NCI-H1694 (cell line): ENCODE measurements around the gene PLCB4.

Experiments used
- DNase-seq: peaks from one replicate; lab custom pipeline; 2025; lab: John Stamatoyannopoulos, UW

The PLCB4 gene

DNA sequence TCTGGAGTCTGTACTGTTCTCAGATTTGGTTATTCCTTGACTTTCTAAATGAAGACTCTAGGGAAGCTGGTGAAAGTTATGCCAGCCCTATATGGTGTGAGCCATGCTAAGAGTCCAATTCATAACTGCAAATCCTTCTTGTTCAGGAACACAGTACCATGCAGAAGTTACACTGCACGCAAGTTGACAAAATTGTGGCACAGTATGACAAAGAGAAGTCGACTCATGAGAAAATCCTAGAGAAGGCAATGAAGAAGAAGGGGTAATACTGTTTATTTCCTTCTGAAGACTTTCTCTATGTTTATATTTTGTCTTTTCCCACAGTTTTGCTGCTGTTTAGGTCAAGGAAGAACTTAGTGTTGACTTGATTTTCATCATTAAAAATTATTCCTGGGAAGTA lies 384.3 kb downstream of the PLCB4 start:
- no peak for DNase-seq

- DNase-seq = no peak
Observed at GRCh38 chr20:9454791-9455190, 385.9 kb downstream of the PLCB4 start.

- no peak for DNase-seq
Observed at GRCh38 chr20:9457136-9457535, 388.2 kb downstream of the PLCB4 start.

GRCh38 chr20:9458138-9458796 lies 389.4 kb downstream of the PLCB4 start:
- no peak for DNase-seq

GRCh38 chr20:9460518-9460917 lies 391.6 kb downstream of the PLCB4 start:
- no peak for DNase-seq

- no peak for DNase-seq
Observed at GRCh38 chr20:9467995-9468394, 399.1 kb downstream of the PLCB4 start.

GRCh38 chr20:9474835-9475415 lies 406.0 kb downstream of the PLCB4 start:
- DNase-seq = no peak

- no peak for DNase-seq
Observed at GRCh38 chr20:9475456-9475855, 406.6 kb downstream of the PLCB4 start.

- DNase-seq = no peak
Observed at GRCh38 chr20:9476174-9476573, 407.3 kb downstream of the PLCB4 start.

GRCh38 chr20:9476637-9477036 lies 407.8 kb downstream of the PLCB4 start:
- no peak for DNase-seq

- DNase-seq = no peak
Observed at GRCh38 chr20:9478771-9479170, 409.9 kb downstream of the PLCB4 start.

- DNase-seq = peak; percentile 6
Observed at GRCh38 chr20:9480066-9480465, 411.2 kb downstream of the PLCB4 start.

- no peak for DNase-seq
Observed at GRCh38 chr20:9482180-9482579, 413.3 kb downstream of the PLCB4 start.

- DNase-seq = no peak
Observed at GRCh38 chr20:9483131-9483530, 414.2 kb downstream of the PLCB4 start.

DNA sequence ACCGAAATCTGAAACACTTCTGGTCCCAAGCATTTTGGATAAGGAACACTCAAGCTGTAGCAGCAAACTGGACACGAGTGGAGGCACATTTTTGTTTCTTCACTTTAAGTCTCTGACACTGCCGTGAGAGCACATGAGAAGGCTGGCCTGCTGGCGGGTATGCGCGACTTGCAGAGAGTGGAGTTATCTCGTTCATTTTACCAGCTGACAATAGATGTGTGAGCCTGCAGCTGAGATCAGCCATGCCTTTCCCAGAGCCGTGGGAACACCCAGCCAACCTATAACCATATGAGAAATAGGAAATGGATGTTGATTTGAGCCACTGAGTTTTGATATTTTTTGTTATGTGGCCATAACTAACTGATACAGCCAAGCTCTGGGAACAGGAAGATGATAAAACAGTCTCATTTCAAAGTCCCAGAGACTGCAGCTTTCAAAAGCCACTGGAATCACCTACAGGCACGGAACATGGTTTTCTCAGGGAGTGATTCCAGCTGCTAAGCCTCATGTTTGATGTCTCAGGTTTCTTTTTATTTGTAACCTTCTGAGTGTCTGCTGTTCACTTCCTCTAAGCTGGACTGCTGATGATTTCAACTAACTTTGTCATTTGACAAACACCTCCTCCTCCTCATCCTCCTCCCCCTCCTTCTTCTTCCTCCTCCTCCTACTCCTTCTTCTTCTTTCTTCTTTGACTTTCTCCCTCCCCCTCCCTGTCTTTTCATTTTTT lies 416.9 kb downstream of the PLCB4 start:
- no peak for DNase-seq

DNA sequence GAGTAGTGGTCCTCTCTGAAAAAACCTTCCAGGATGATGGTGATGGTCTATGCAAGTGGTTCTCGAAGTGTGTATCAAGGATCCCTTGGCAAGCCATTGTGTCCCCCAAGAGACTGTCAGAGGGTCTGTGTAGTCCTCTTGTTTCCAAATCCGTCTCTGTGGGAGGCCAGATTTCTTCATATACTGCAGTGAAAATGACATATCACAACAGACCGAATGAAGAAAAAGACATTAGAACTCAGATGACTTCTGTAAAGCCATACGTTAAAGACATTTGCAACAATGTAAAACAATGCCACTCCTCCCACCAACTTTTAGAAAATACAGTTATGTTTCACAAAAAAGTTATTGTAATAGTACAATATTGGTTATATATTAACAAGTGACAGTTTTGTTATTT lies 418.3 kb downstream of the PLCB4 start:
- no peak for DNase-seq

- DNase-seq = no peak
Observed at GRCh38 chr20:9488063-9488462, 419.2 kb downstream of the PLCB4 start.

DNA sequence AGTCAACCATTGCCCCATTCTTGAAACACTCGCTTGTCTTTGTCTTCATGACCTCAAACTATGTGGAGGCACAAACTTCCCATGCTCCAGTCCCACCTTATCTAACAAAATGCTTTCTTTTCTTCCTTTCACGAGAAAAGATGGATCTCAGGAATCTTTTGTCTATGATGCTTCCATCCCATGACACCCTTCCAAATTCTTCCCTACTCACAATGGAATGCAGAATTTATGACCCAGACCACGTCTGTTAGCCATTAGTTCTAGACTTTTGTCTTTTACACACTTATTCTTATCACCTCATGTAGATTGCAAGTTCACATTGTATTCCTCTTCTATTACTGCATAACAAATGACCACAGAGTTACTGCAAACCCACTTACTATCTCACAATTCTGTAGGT lies 421.3 kb downstream of the PLCB4 start:
- no peak for DNase-seq

- DNase-seq = no peak
Observed at GRCh38 chr20:9490631-9491030, 421.7 kb downstream of the PLCB4 start.

DNA sequence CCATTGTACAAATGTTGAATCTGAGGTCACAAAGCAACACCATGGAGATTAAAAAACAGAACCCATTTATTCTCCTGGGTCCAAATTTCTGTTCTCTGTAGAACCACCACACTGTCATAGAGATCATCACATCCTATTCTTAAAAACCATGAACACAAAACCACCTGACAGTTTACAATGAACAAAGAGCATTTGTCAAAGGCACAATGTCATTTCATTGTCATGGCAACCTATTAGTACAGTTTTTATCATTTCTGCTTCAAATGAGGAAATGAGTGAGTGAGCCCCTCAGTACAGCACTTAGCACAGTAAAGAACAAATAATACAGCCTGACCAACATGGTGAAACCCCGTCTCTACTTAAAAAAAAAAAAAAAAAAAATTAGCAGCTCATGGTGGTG lies 422.4 kb downstream of the PLCB4 start:
- no peak for DNase-seq

DNA sequence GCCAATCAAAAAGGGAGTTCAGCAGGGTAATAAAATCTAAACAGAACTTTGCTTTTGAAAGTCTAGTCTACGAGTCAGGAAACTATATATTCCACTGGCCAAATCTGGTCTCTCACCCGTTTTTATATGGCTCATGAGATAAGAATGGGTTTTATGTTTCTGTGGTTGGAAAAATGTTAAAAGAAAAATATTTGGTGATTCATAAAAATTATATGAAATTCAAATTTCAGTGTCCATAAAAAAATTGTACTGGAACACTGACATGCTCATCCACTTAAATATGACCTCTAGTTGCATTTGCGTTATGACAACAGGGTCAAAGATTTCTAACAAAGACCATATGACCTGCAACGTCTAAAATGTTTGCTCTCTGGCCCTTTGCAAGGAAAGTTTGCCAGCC lies 423.2 kb downstream of the PLCB4 start:
- no peak for DNase-seq

- no peak for DNase-seq
Observed at GRCh38 chr20:9493803-9494202, 424.9 kb downstream of the PLCB4 start.

GRCh38 chr20:9495701-9496100 lies 426.8 kb downstream of the PLCB4 start:
- no peak for DNase-seq

DNA sequence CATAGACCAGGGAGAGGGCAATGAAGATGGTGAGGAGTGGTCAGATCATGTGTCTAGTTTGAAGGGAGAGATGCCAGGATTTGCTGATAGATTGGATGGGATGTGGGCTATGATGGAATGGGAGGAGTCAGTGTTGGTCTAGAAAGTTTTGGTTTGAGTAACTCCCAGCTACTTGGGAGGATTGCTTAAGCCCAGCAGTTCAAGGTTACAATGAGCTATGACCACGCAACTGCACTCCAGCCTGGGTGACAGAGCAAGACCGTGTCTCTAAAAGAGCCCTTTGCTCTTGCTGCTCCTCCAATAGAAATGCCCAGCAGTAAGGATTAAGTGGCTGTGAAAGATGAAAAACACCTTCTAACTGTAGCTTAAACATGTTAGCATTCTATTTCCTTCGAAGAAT lies 427.3 kb downstream of the PLCB4 start:
- no peak for DNase-seq
